Measurements from ENCODE around the gene EML1.

EML1 gene

DNA sequence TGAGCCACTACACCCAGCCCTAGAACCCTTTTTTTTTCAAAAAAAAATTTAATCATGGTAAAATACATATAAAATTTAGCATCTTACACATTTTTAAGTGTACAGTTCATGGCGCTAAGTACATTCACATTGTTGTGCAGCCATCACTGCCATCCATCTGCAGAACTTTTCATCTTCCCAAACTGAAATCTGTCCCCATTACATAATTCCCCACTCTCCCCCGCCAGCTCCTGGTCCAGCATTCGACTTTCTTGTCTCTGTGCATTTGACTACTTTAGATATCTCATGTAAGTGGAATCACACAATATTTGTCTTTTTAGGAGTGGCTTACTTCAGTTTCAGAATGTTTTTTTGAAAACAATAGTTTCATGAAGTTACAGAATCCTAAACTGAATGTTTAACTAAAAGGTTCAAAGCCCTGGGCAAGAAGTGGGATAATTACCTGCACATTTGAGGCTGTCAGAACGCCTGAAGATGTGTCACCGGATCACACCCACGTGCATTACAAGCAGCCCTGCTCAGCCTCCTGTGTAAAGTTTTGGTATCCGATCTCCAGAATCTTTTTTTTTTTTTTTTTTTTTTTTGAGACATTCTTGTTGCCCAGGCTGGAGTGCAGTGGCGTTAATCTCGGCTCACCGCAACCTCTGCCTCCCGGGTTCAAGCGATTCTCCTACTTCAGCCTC is 12.7 kb downstream of the EML1 start:
- TF ChIP-seq, protein P1, sequence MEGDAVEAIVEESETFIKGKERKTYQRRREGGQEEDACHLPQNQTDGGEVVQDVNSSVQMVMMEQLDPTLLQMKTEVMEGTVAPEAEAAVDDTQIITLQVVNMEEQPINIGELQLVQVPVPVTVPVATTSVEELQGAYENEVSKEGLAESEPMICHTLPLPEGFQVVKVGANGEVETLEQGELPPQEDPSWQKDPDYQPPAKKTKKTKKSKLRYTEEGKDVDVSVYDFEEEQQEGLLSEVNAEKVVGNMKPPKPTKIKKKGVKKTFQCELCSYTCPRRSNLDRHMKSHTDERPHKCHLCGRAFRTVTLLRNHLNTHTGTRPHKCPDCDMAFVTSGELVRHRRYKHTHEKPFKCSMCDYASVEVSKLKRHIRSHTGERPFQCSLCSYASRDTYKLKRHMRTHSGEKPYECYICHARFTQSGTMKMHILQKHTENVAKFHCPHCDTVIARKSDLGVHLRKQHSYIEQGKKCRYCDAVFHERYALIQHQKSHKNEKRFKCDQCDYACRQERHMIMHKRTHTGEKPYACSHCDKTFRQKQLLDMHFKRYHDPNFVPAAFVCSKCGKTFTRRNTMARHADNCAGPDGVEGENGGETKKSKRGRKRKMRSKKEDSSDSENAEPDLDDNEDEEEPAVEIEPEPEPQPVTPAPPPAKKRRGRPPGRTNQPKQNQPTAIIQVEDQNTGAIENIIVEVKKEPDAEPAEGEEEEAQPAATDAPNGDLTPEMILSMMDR (IDR thresholded peaks at IDR 0.05; ENCODE audit: low read length, missing control alignments): no peak
- H3K4me3 ChIP-seq (replicated peaks; ENCODE audit: low read depth, low read length): no peak overlapping the region
- no peak for DNase-seq (ENCODE audit: low read depth)

DNA sequence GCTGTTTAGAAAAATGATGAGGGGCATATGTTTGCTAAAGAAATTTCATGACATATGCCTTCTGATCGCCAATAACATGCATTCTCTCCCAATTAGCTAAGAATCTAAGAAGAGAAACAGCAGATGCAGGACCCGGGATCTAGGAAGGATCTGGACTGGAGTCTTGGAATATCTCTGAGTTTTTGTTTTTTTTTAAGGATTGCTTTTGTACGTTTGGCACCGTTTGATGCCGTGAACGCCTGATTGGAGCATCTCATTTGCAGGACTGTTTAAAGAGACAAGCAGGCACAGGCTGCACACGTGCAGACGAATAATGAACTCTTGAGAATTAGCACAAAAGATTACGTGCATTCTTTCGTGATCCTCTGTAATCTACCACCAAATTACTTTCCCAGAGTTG is 13.6 kb downstream of the EML1 start:
- H3K4me3 ChIP-seq (replicated peaks; ENCODE audit: low read depth, low read length): no peak overlapping the region
- TF ChIP-seq, protein P1 (IDR thresholded peaks at IDR 0.05; ENCODE audit: low read length, missing control alignments): no peak
- DNase-seq (ENCODE audit: low read depth): no peak

- DNase-seq (ENCODE audit: low read depth): peak; percentile 53
- no peak overlapping the region for H3K4me3 ChIP-seq (replicated peaks; ENCODE audit: low read depth, low read length)
- TF ChIP-seq, protein P1 (IDR thresholded peaks at IDR 0.05; ENCODE audit: low read length, missing control alignments): peak; percentile 3
These were observed 14.4 kb downstream of the EML1 start for GRCh38 chr14:99807413-99808153.

DNA sequence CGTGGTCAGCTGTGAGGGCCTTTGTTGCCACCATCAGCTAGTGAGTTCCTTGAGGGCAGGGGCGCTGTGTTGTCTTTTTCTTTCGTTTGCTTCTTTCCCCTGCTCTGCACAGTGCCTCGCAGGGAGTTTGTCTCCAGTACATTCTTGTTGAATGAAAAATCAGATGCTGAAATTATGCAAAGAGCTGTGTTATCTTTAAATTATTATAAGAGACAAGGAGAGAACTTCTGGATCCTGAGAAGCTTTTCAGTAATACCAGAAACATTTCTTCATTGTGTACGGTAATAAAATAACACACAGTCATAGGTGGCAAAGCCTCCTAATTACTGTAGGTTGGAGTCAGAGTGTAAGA is 14.9 kb downstream of the EML1 start:
- TF ChIP-seq, protein P1 (IDR thresholded peaks at IDR 0.05; ENCODE audit: low read length, missing control alignments): no peak
- no peak overlapping the region for H3K4me3 ChIP-seq (replicated peaks; ENCODE audit: low read depth, low read length)
- DNase-seq (ENCODE audit: low read depth): no peak

- no peak overlapping the region for H3K4me3 ChIP-seq (replicated peaks; ENCODE audit: low read depth, low read length)
- TF ChIP-seq, protein P1 (IDR thresholded peaks at IDR 0.05; ENCODE audit: low read length, missing control alignments): no peak
These were observed 15.3 kb downstream of the EML1 start for GRCh38 chr14:99808515-99808914.

DNA sequence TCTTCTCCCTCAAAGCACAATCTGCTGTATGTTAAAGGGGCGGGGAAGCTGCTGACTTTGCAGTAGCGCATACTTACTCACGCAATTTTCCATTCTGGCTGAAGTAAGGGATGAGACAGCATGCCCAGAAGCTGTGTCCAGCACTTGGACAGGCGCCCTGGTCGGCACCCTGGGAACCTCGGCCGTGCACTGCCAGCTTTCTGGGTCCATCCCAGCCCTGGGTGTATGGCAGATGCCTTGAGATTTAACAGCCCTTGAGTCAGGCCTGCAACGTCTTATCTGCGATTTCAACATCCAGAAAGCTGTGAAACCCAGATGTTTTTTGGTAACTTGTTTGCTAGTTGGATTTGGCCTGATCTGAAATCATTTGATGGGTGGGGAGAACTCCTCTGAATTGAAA is 16.1 kb downstream of the EML1 start:
- TF ChIP-seq, protein P1 (IDR thresholded peaks at IDR 0.05; ENCODE audit: low read length, missing control alignments): no peak
- DNase-seq (ENCODE audit: low read depth): peak; percentile 89
- no peak overlapping the region for H3K4me3 ChIP-seq (replicated peaks; ENCODE audit: low read depth, low read length)

More at GRCh38 chr14:99808515-99808914, 15.3 kb downstream of the EML1 start:
- DNase-seq (ENCODE audit: low read depth): peak; percentile 26

Measured in fibroblast of pulmonary artery (primary cell).